H9 (cell line): ENCODE data around the gene CPSF2. TPM values are rescaled to one million over a fixed set of nuclear protein-coding genes. Genes with fewer than 3 reads are reported as not detected.

Source experiments
- DNase-seq: peaks from one replicate; pipeline ENCODE4 v3.0.0-alpha.2; 2017
- H2AFZ ChIP-seq: one replicate; pipeline ENCODE4 v1.6.1; 2013; ENCODE audit warnings: mild to moderate bottlenecking, low read length, control low read depth, moderate library complexity
- H2AK5ac ChIP-seq: 2 replicates; pipeline ENCODE4 v1.6.1; 2013; ENCODE audit warnings: low read length, control low read depth, mixed read lengths; ENCODE audit not compliant: insufficient read length
- H2BK120ac ChIP-seq: one replicate; pipeline ENCODE4 v1.6.1; 2013; ENCODE audit warnings: low read depth, mild to moderate bottlenecking, low read length, control low read depth, inconsistent platforms; ENCODE audit not compliant: poor library complexity, severe bottlenecking
- H2BK12ac ChIP-seq: 2 replicates; pipeline ENCODE4 v1.6.1; 2013; ENCODE audit warnings: low read length, control low read depth, mixed read lengths, low read depth; ENCODE audit not compliant: insufficient read length
- H2BK15ac ChIP-seq: 2 replicates; pipeline ENCODE4 v1.6.1; 2013; ENCODE audit warnings: low read depth, low read length, control low read depth
- H2BK20ac ChIP-seq: one replicate; pipeline ENCODE4 v1.6.1; 2013; ENCODE audit warnings: low read depth, mild to moderate bottlenecking, low read length, control low read depth, inconsistent platforms; ENCODE audit not compliant: poor library complexity, severe bottlenecking
- H2BK5ac ChIP-seq: 2 replicates; pipeline ENCODE4 v1.6.1; 2013; ENCODE audit warnings: low read length, control low read depth, mixed read lengths; ENCODE audit not compliant: insufficient read length
- H3K14ac ChIP-seq: 2 replicates; pipeline ENCODE4 v1.6.1; 2013; ENCODE audit warnings: low read length, control low read depth; ENCODE audit not compliant: insufficient read depth
- H3K18ac ChIP-seq: 2 replicates; pipeline ENCODE4 v1.6.1; 2013; ENCODE audit warnings: low read depth, mild to moderate bottlenecking, mixed read lengths, low read length, control low read depth; ENCODE audit not compliant: insufficient read length
- H3K23ac ChIP-seq: 2 replicates; pipeline ENCODE4 v1.6.1; 2013; ENCODE audit warnings: low read length, control low read depth, mixed read lengths, low read depth; ENCODE audit not compliant: insufficient read length
- H3K23me2 ChIP-seq: 2 replicates; pipeline ENCODE4 v1.6.1; 2013; ENCODE audit warnings: low read depth, mild to moderate bottlenecking, mixed read lengths, low read length, control low read depth; ENCODE audit not compliant: insufficient read length, poor library complexity, severe bottlenecking
- H3K27ac ChIP-seq: 2 replicates; pipeline ENCODE4 v1.5.1; 2013; ENCODE audit warnings: low read length, control low read depth, mixed read lengths, low read depth; ENCODE audit not compliant: insufficient read length
- H3K27me3 ChIP-seq: 2 replicates; pipeline ENCODE4 v1.6.1; 2013; ENCODE audit warnings: low read length, control low read depth, inconsistent platforms; ENCODE audit not compliant: insufficient read depth
- H3K4ac ChIP-seq: 2 replicates; pipeline ENCODE4 v1.6.1; 2013; ENCODE audit warnings: low read depth, mild to moderate bottlenecking, control low read depth, inconsistent platforms, low read length, moderate library complexity
- H3K4me1 ChIP-seq: 2 replicates; pipeline ENCODE4 v1.6.1; 2013; ENCODE audit warnings: low read length, control low read depth, inconsistent platforms; ENCODE audit not compliant: insufficient read depth
- H3K4me2 ChIP-seq: 2 replicates; pipeline ENCODE4 v1.6.1; 2013; ENCODE audit warnings: low read length, control low read depth, mixed read lengths; ENCODE audit not compliant: insufficient read length, insufficient read depth
- H3K56ac ChIP-seq: 2 replicates; pipeline ENCODE4 v1.6.1; 2013; ENCODE audit warnings: low read depth, mild to moderate bottlenecking, mixed read lengths, low read length, control low read depth; ENCODE audit not compliant: insufficient read length
- H3K79me1 ChIP-seq: 2 replicates; pipeline ENCODE4 v1.6.1; 2013; ENCODE audit warnings: low read depth, mild to moderate bottlenecking, moderate library complexity, low read length, control low read depth, inconsistent platforms; ENCODE audit not compliant: insufficient read depth, poor library complexity, severe bottlenecking
- H3K79me2 ChIP-seq: 2 replicates; pipeline ENCODE4 v1.6.1; 2013; ENCODE audit warnings: low read length, control low read depth, inconsistent platforms; ENCODE audit not compliant: insufficient read depth
- H3K9ac ChIP-seq: 2 replicates; pipeline ENCODE4 v1.6.1; 2013; ENCODE audit warnings: low read length, control low read depth, mixed read lengths; ENCODE audit not compliant: insufficient read length; ENCODE audit errors: extremely low read depth
- H3K9me3 ChIP-seq: one replicate; pipeline ENCODE4 v1.6.1; 2013; ENCODE audit warnings: low read depth, low read length, inconsistent platforms; ENCODE audit not compliant: control insufficient read depth
- H3T11ph ChIP-seq: one replicate; pipeline ENCODE4 v1.6.1; 2013; ENCODE audit warnings: mild to moderate bottlenecking, low read length, control low read depth, inconsistent platforms
- H4K20me1 ChIP-seq: one replicate; pipeline ENCODE4 v1.6.1; 2013; ENCODE audit not compliant: control insufficient read depth, insufficient read length, insufficient read depth
- H4K5ac ChIP-seq: 2 replicates; pipeline ENCODE4 v1.6.1; 2013; ENCODE audit warnings: low read depth, mild to moderate bottlenecking, mixed read lengths, low read length, control low read depth; ENCODE audit not compliant: insufficient read length
- H4K8ac ChIP-seq: replicated peaks from 2 replicates; pipeline ENCODE4 v1.6.1; 2013; ENCODE audit warnings: low read length, control low read depth, mixed read lengths, low read depth; ENCODE audit not compliant: insufficient read length
- H4K91ac ChIP-seq: 2 replicates; pipeline ENCODE4 v1.6.1; 2013; ENCODE audit warnings: low read depth, mild to moderate bottlenecking, moderate library complexity, mixed read lengths, low read length, control low read depth; ENCODE audit not compliant: insufficient read length
- H3K27ac Mint-ChIP-seq, 3 experiments: 2 replicates in 2 of 3; 3 replicates in 1 of 3; pipeline ENCODE4 v1.8.0; 2020 to 2021; ENCODE audit warnings: mixed read lengths in 3 of 3, mild to moderate bottlenecking in 1 of 3, moderate library complexity in 1 of 3
- H3K27me3 Mint-ChIP-seq: 2 replicates; pipeline ENCODE4 v1.8.0; 2021; ENCODE audit warnings: low read depth, mild to moderate bottlenecking, moderate library complexity, mixed read lengths
- H3K36me3 Mint-ChIP-seq, 3 experiments: 2 replicates in 2 of 3; 3 replicates in 1 of 3; pipeline ENCODE4 v1.8.0; 2020 to 2021; ENCODE audit warnings: low read depth in 3 of 3, mixed read lengths in 3 of 3; ENCODE audit not compliant: insufficient read depth in 1 of 3
- H3K4me1 Mint-ChIP-seq, 2 experiments: 2 replicates each; pipeline ENCODE4 v1.8.0; 2020; ENCODE audit warnings: mixed read lengths in 2 of 2
- H3K4me3 Mint-ChIP-seq, 2 experiments: 2 replicates in 1 of 2; 3 replicates in 1 of 2; pipeline ENCODE4 v1.8.0; 2020 to 2021; ENCODE audit warnings: mild to moderate bottlenecking in 2 of 2, mixed read lengths in 2 of 2, moderate library complexity in 1 of 2
- H3K9me3 Mint-ChIP-seq, 2 experiments: 2 replicates in 1 of 2; 3 replicates in 1 of 2; pipeline ENCODE4 v1.8.0; 2020; ENCODE audit warnings: mild to moderate bottlenecking in 2 of 2, mixed read lengths in 2 of 2, moderate library complexity in 1 of 2
- WGBS: extraction: QIAGEN DNeasy Blood & Tissue Kit; methylation state at CpG from one replicate; pipeline ENCODE4 v1.1.7; 2013; ENCODE audit warnings: missing lambda C conversion rate, low lambda C conversion rate, mixed read lengths; ENCODE audit not compliant: insufficient read length; ENCODE audit errors: extremely low coverage; 5-methylcytosine and 5-hydroxymethylcytosine counted together
- total RNA-seq: library from RNA; stranded (reverse); gene quantifications from 2 replicates; pipeline ENCODE4 v1.2.1, GENCODE V29; 2021
- TF ChIP-seq, protein P1 (sequence below): fragments of 200-600 bp; sonication (generic); conservative IDR thresholded peaks from 3 replicates; pipeline ENCODE4 v1.8.0; 2021; ENCODE audit warnings: antibody characterized with exemption, mild to moderate bottlenecking

Gene CPSF2
- total RNA-seq, 1 experiment from 2014 or later = 108 TPM

- Histone ChIP-seq H3K79me2 (no peaks in the 10 kb centered on the region), H2BK5ac (no peak overlapping the region), H2BK20ac (no peak overlapping the region), H3K23ac (no peak overlapping the region), H3K4ac (no peak overlapping the region), H4K8ac (no peak overlapping the region), H3K27ac (no peak overlapping the region), H3K27me3 (no peaks in the 10 kb centered on the region; the same call in 1 of the 2 replicates), H4K91ac (no peak overlapping the region), H2AK5ac (no peak overlapping the region), H3K9ac (no peak overlapping the region), H2BK12ac (no peak overlapping the region), H2BK120ac (no peak overlapping the region), H3K4me1 (peaks cover 1% of the 10 kb centered on the region; the same call in 1 of the 2 replicates), H2BK15ac (no peak overlapping the region), H3K14ac (no peak overlapping the region), H4K20me1 (no peaks in the 10 kb centered on the region), H3K4me2 (no peak overlapping the region), H3K23me2 (no peaks in the 10 kb centered on the region), H2AFZ (no peak overlapping the region), H3T11ph (no peak overlapping the region), H3K79me1 (no peaks in the 10 kb centered on the region), H3K18ac (no peak overlapping the region), H4K5ac (no peak overlapping the region), H3K9me3 (no peaks in the 10 kb centered on the region), H3K56ac (no peak overlapping the region)
- TF ChIP-seq, protein P1, sequence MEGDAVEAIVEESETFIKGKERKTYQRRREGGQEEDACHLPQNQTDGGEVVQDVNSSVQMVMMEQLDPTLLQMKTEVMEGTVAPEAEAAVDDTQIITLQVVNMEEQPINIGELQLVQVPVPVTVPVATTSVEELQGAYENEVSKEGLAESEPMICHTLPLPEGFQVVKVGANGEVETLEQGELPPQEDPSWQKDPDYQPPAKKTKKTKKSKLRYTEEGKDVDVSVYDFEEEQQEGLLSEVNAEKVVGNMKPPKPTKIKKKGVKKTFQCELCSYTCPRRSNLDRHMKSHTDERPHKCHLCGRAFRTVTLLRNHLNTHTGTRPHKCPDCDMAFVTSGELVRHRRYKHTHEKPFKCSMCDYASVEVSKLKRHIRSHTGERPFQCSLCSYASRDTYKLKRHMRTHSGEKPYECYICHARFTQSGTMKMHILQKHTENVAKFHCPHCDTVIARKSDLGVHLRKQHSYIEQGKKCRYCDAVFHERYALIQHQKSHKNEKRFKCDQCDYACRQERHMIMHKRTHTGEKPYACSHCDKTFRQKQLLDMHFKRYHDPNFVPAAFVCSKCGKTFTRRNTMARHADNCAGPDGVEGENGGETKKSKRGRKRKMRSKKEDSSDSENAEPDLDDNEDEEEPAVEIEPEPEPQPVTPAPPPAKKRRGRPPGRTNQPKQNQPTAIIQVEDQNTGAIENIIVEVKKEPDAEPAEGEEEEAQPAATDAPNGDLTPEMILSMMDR = no peak
- no peak overlapping the region for H3K27ac Mint-ChIP-seq
- no peaks in the 10 kb centered on the region for H3K36me3 Mint-ChIP-seq
- peaks cover 18% of the 10 kb centered on the region for H3K27me3 Mint-ChIP-seq
- no CpG with 5 or more reads among the region's 6 CpGs for WGBS
- DNase-seq = no peak
- peaks cover 5 to 7% of the 10 kb centered on the region in 2 experiments; a peak in 4 of 5 replicates for H3K9me3 Mint-ChIP-seq
- H3K4me3 Mint-ChIP-seq = no peak overlapping the region
- H3K4me1 Mint-ChIP-seq = peaks cover 8 to 10% of the 10 kb centered on the region in 2 experiments
These were observed 86.1 kb downstream of the CPSF2 start for GRCh38 chr14:92207928-92208265.
